ENCODE data around the gene DLG1. TPM values are rescaled to one million over a fixed set of nuclear protein-coding genes. Genes with fewer than 3 reads are reported as not detected.
A peak's percentile ranks its signal among the peaks of the same experiment; 100 is the strongest.
"Not testable (repeated sequence)": the region's sequence is repeated elsewhere in the genome, so short reads cannot be mapped to it uniquely, and the experiment has no call there.

Gene DLG1
- total RNA-seq, 1 donor from 2014 or later: 138 TPM

- not testable (repeated sequence) for H3K4me2 ChIP-seq; H3K27ac Mint-ChIP-seq; H3K4me3 ChIP-seq; H3K27ac ChIP-seq; H3K79me2 ChIP-seq (ENCODE audit: low read depth); H3K9me3 ChIP-seq (ENCODE audit: low read depth); H3K9ac ChIP-seq; DNase-seq (ENCODE audit: low spot score); H3K36me3 ChIP-seq; H3K9me3 Mint-ChIP-seq; H3K4me3 Mint-ChIP-seq; H3K36me3 Mint-ChIP-seq; H3K4me1 ChIP-seq; H3K4me1 Mint-ChIP-seq; H4K20me1 ChIP-seq (ENCODE audit: low read depth); H2AFZ ChIP-seq (replicated peaks)
- H3K27me3 Mint-ChIP-seq (ENCODE audit: insufficient read depth, low read depth): peaks cover 15% of the 10 kb centered on the region
- peaks cover 40% of the 10 kb centered on the region for H3K27me3 ChIP-seq
- peaks cover 18% of the 10 kb centered on the region for H3F3A ChIP-seq (ENCODE audit: low read depth)
Observed at GRCh38 chr3:197033764-197034163, 264.6 kb downstream of the DLG1 start.

- no peak overlapping the region for H3K4me3 ChIP-seq
- Mint-ChIP-seq H3K27me3 (ENCODE audit: insufficient read depth, low read depth) (peaks cover 17% of the 10 kb centered on the region), H3K9me3 (peaks cover 2% of the 10 kb centered on the region), H3K27ac (no peak overlapping the region), H3K4me3 (peak overlapping the region; percentile 27), H3K4me1 (peaks cover 2% of the 10 kb centered on the region), H3K36me3 (no peaks in the 10 kb centered on the region)
- H3K79me2 ChIP-seq (ENCODE audit: low read depth): no peaks in the 10 kb centered on the region
- H4K20me1 ChIP-seq (ENCODE audit: low read depth): no peaks in the 10 kb centered on the region
- no peak for TF ChIP-seq CTCF (IDR thresholded peaks at IDR 0.05)
- no peak for TF ChIP-seq EZH2 (IDR thresholded peaks at IDR 0.05)
- no peak for TF ChIP-seq EZH2phosphoT487 (IDR thresholded peaks at IDR 0.05)
- no peaks in the 10 kb centered on the region for H3K4me1 ChIP-seq
- H3K4me2 ChIP-seq: no peak overlapping the region
- no peak overlapping the region for H3K27ac ChIP-seq
- H2AFZ ChIP-seq (replicated peaks): no peak overlapping the region
- H3K9me3 ChIP-seq (ENCODE audit: low read depth): no peaks in the 10 kb centered on the region
- H3K27me3 ChIP-seq: peaks cover 44% of the 10 kb centered on the region
- DNase-seq (ENCODE audit: low spot score): no peak
- H3K36me3 ChIP-seq: no peaks in the 10 kb centered on the region
- peaks cover 7% of the 10 kb centered on the region for H3F3A ChIP-seq (ENCODE audit: low read depth)
- H3K9ac ChIP-seq: no peak overlapping the region
Observed at GRCh38 chr3:197031315-197032285, 266.8 kb downstream of the DLG1 start.

- H3K4me3 ChIP-seq: no peak overlapping the region
- H3K4me2 ChIP-seq: no peak overlapping the region
- TF ChIP-seq EZH2 (IDR thresholded peaks at IDR 0.05) (no peak), CTCF (IDR thresholded peaks at IDR 0.05) (no peak)
- no peak overlapping the region for H2AFZ ChIP-seq (replicated peaks)
- no peaks in the 10 kb centered on the region for H3K4me1 ChIP-seq
- DNase-seq (ENCODE audit: low spot score): no peak
- no peak overlapping the region for H3K27ac ChIP-seq
- no peaks in the 10 kb centered on the region for H3K36me3 Mint-ChIP-seq
- no peaks in the 10 kb centered on the region for H3K79me2 ChIP-seq (ENCODE audit: low read depth)
- H3K27ac Mint-ChIP-seq: no peak overlapping the region
- H3K9ac ChIP-seq: no peak overlapping the region
- H3K36me3 ChIP-seq: no peaks in the 10 kb centered on the region
- peaks cover 5% of the 10 kb centered on the region for H3F3A ChIP-seq (ENCODE audit: low read depth)
- peaks cover 35% of the 10 kb centered on the region for H3K27me3 ChIP-seq
- H4K20me1 ChIP-seq (ENCODE audit: low read depth): no peaks in the 10 kb centered on the region
- H3K4me1 Mint-ChIP-seq: peaks cover 3% of the 10 kb centered on the region
- H3K9me3 Mint-ChIP-seq: peaks cover 2% of the 10 kb centered on the region
- peaks cover 21% of the 10 kb centered on the region for H3K27me3 Mint-ChIP-seq (ENCODE audit: insufficient read depth, low read depth)
- H3K4me3 Mint-ChIP-seq: peak overlapping the region; percentile 27
- H3K9me3 ChIP-seq (ENCODE audit: low read depth): no peaks in the 10 kb centered on the region
Observed at GRCh38 chr3:197030379-197031314, 267.8 kb downstream of the DLG1 start.

All from neural progenitor cell (in vitro differentiated cells).